ENCODE results near the gene PRKAB1.

The PRKAB1 gene

DNA sequence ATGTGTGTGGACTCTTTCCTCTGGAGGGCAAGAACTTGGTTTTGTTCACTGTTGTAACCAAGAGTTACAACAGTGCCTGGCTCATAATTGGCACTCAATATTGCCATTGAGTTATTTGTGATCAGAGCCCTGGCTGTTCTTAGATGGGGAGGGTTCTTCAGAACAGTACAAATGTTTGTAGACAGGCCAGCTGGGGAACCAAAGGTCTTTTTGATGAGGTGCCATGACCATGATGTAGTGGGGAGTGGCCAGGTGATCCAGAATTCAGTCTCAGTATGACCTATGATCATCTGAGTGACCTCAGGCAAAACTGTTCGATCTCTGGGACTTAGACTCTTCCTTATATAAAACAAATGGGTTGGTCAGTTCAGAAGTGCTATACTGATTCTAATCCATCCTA lies 3.3 kb upstream of the PRKAB1 start:
- DNase-seq = no peak

DNA sequence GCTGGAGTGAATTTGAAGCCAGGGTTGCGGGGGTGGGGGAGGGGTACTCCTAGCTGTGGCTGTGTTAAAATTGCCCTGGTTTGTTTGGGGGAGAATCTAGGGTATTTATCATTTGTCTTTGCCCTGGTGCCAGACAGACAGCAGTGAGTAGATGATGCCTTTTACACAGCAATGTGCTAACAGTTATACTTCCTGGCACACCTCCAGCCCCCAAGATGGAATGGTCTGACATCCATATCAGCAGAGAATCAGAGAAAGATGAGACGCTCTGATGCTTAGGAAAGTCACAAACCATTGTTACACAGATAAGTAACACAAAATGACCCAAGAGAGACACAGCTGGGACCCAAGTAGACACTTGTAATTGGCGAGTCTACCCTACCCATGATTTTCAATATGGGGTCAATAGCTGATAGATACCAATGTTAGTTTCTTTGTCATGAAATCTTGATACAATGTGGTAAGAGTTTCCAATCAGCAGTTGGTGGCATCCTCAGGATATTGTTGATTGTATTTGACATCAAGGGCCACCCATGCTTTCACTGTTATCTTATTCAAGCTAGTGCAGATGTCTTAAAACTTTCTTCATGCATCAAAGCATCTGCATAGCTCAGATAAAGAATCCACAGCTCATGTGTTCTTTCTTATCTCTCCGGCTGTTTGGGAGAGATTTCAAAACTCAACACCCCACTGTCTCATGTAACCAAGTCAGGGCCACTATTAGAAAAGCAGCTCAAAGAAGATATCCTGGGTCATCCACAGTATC lies 2.6 kb upstream of the PRKAB1 start:
- DNase-seq = no peak

DNA sequence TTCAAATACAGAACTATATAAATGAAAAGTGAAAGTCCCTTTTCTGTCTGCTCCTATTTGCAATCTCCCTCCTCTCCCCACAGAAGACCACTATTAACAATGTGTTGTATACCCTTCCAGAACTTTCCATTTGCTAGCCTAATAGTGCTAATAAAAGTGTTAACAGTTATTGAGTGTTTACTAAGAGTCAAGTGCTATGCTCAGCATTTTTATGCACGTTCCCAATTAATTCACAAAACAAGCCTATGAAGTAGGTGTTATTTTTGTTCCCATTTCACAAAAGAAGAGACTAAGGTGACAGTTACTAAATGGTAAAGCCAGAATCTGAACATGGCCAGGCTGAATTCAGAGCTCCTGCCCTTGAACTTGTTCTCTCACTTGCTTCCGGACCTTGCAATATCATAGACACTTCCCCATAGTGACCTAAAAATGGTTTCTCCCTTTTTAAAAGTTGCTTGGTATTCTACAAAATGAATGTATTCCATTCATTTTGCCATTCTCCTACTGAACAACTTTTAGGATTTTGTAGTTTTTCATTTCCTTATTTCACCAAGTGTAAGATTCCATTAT lies 1.6 kb upstream of the PRKAB1 start:
- DNase-seq = no peak

DNA sequence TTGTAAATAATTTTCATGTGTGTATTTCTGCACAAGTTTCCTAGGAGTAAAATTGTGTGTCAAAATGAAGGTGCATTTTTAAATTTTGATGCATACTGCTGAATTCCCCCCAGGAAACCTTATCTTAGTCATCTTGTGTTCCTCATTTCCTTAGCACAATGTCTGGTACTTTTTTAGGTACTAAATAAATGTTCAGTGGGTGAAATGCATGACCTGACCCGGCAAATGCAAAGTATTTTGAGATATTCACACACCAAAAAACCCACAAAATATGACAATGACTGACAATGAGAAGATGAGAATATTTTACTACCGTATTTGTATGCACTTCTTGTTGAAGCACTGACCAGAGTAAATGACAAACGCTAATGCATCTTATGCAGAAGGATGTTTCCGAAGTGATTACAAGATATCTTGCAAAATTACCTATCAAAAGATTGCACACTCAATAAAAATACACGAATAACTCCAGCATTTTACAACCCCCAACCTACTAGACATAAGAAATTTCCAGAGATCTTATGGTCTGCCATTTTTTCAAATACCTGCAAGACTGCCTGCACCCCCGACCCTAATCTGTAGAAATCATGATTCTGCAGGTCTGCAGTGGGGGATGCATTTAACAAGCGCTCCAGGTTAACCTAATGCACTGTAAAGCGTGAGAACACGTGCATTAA lies 895 bp upstream of the PRKAB1 start:
- no peak for DNase-seq

DNA sequence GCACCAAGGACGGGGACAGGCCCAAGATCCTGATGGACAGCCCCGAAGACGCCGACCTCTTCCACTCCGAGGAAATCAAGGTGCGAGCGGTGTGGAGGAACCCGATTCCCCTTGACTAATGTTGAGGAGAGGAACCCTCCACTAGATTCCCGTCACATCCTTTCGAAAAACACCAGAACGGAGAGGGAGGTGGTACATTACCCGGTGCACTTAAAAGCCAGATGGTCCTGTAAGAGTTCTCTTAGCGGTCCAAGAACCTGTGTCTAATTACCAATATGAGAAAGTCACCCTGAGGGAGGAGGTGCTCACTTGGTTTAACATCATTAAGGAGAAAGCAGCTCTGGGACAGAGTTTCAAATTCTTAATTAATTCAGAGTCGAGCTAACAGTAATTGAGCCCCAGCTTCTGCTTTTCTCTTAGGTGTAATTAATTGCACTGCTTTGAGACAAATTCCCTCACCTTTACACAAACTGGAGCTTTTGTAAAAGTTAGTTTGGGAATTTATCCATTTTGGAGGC lies 450 bp downstream of the PRKAB1 start:
- DNase-seq = no peak

DNA sequence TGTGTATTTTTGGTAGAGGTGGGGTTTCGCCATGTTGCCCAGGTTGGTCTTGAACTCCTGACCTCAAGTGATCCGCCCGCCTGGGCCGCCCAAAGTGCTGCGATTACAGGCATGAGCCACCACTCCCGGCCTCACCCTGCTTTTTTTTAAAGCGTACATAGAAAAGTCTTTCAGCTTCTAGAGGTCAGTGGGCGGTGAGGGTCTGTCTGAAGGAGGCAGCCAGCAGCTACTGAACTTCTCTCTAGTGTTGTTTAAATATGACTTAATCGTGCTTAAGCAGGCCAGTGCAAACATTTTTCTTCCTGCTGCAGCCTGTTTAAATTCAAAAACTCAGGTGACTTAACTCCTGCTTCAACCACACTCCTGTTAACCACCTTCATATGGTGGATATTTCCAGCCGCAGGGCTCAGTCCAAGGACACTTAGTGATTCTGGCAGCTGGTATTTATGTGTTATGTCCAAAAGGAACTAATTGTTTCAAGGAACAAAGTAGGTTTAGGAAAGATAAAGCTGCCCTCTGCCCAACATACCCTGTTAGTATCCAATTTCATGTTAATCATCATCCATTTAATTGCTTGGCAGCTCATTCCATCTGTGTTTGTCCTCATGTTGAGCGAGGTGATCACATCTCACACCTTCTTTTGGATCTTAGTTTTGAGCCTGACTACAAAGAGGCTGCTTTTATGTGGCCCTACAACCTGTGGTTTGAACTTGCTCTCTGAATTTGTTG lies 2.0 kb downstream of the PRKAB1 start:
- DNase-seq = no peak

DNA sequence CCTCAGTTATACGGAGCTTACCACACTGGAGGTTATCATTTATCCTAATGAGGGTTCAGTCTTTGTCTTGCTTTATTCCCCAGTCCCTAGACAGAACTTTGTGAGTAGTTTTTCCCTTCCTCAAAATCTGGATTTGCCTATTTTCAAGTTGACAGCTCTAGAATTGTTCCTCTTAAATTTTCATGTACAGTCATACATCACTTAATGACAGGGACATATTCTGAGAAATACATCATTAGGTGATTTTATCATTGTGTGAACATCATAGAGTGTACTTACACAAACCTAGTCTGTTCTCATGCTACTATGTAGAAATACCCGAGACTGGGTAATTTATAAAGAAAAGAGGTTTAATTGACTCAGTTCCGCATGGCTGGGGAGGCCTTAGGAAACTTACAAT lies 3.1 kb downstream of the PRKAB1 start:
- DNase-seq = no peak

DNA sequence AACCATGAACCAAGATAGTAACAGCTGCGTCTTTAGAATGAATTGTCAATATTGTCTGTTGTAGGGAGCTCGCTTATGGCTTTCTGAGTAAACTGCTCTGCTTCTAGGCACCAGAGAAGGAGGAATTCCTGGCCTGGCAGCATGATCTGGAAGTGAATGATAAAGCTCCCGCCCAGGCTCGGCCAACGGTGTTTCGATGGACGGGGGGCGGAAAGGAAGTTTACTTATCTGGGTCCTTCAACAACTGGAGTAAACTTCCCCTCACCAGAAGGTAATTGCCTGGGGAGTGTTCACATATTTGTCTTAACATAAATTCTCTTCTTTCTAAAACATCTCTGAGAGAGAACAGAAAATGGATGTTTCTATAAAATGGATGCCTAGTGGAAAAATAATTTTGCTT lies 4.3 kb downstream of the PRKAB1 start:
- no peak for DNase-seq

DNA sequence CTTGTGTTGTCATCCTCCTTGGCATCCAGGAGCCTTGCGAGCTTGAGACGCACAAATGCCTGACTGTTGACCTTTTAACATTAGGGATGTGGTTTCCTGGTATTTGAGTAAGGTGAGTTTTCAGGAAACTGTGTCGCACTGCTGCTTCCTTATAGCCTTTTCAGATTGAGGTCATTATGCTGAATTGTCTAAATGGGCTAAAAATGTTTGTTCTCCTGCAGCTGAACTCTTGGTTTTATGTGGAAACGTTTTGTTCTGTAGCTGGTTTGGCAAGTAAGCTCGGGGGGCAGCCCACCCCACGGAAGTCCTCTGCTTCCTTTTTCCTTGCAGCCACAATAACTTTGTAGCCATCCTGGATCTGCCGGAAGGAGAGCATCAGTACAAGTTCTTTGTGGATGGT lies 5.7 kb downstream of the PRKAB1 start:
- DNase-seq = no peak

DNA sequence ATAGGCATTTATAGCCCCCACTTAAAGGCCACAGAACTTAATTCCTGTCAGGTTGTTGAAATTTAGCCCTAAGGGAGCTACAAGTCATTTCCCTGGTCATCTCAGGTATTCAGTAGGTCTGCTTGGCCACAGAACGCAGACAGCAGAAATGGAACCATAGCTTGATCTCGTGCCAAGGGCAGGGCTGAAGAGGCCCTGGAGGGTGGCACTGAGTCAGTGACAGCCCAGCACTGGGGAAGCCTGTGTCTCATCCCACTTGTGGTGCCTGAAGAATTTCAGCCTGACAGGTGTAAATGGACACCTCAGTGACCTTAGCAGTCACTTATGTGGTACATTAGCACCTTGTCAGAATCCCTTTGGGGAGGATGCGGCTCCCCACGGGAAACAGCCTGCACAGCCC lies 6.6 kb downstream of the PRKAB1 start:
- no peak for DNase-seq

DNA sequence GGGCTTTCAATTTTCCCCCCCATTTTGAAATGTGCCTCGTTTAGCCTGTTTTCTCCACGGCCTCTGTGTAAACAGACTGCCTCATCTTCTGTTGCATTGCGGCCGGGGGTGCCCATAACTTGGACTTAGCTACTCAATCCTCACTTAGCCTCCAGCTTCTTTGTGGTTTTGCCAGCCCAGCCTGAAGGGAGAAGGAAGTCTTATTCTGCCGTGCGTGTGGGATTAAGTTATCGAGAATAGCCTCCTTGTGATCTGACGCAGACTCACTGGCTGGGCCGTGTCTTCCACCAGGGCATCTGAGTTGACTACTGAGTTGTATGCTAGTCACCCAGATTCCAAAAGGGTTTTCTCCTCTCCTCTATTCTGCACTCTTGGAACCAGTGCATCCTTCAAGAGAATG lies 8.1 kb downstream of the PRKAB1 start:
- no peak for DNase-seq

DNA sequence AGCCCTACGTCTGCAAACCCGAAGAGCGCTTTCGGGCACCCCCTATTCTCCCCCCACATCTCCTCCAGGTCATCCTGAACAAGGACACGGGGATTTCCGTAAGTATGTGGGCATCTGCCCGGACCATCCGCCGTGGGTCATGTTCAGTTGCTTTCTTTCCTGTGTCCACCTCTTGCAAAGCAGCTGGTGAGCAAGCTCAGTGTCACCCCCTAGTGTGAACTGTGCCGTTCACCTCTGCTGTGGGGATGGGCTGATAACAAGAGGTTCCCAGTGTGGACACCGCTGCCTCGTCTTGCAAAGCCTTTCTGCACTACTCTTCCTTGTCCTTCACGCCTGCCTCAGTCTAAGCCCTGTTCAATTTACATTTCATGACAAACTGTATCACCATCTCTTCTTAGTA lies 8.6 kb downstream of the PRKAB1 start:
- DNase-seq = no peak

DNA sequence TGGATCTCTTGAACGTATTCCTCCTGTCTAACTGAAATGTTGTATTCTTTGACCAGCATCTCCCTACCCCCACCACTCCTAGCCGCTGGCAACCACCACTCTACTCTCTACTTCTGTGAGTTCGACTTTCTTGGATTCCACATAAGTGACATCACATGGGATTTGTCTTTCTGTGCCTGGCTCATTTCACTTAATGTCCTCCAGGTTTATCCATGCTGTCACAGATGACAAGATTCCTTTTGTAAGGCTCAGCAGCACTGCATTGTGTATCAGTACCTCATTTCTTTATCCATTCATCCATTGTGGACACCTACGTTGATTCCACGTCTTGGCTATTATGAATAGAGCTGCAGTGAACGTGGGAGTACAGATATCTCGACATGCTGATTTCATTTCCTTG lies 10.5 kb downstream of the PRKAB1 start:
- DNase-seq = no peak

DNA sequence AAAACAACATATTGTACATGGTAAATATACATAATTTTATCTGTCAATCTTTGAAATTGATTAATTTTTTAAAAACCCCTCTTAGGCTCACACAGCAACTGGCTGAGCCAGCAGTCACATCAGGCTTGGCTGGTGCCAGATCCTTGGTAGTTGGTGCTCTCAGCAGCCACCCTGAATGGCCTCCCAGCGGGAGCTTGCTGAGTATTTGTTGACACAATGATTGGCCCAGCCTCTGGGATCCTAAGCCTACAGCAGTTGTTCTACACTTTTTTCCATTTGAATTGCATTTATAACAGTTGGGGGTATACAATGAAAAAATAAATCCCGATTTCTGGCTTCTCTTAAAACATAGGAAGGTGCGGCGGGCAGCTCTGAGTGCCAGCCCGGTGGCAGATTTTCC lies 11.1 kb downstream of the PRKAB1 start:
- DNase-seq = no peak

DNA sequence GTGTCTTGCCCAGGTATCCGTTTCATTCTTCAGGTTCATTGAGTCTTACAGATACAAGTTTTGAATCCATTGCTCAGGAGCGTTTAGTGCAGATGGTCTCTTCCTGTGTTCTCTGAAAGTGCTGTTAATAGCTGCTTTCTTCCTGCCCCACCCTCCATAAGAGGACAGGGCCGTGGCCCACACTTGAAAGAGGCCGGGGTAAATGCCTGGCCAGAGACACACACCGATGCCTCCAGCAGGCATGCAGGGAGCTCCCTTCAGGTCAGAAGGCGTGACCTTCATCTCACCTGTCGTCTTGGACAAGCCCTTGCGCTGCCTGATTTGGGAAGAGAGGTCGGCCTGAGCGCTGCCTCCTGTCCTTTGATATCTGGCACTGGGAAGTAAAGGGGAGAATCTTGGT lies 11.6 kb downstream of the PRKAB1 start:
- no peak for DNase-seq

DNA sequence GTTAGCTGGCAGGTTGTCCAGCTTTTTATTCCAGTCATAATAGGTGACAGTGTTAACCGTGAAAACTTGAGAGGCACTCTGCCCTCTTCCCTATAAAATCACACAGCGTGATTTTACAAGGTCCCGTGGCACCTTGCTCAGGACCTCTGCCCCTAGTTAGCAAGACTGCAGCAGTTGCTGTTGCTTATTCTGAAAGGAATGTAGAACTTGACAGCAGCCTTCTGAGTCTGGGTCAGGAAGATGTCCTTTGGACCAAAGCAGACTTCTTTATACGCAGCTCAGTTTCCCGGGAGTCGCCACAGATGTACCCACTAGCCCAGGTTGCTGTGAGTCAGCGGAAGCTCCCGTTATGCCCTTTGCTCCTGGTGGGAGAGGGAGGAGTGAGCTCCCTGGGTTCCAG lies 13.2 kb downstream of the PRKAB1 start:
- no peak for DNase-seq

DNA sequence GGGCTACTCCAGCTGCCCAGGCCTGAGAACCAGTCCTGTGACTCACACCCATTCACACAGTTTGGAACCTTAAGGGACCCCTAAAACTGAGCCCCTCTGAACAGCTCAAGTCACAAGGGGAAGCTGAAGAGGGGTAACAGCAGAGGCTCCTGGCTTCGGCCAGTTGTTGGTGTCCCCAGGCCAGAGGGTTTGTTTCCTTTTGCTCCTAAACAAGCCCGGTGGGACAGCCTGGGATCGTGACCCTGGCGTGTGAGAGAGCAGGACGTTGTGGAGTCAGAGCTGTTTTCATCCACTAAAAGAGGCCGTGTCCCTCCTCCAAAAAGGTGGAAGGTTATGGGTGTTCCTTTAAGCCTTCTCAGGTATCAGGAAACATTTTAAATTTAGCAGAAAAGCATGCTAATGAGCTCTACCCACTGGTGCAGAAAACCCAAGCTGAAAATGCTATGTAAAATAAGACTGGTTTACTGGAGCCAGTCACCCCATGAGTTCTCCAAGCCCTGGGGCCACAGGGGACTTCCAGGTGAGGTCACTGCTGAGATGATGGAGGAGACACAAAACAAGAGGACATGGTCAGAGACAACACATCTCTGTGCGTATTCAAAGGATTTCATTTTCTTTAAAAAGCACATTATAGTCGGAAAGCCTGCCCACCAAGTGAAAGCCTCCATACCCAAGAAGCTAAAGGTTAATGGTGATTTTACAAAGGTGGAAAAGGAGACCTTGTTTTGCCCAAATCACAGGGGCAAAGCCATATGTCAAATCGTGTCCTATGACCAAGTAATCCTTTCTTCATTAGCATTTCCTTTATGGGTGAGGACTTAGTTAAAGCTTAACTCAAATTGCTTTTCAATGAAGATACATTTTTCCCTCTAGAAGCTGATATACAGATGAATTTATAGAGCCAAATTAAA lies 14.1 kb downstream of the PRKAB1 start:
- no peak for DNase-seq

DNA sequence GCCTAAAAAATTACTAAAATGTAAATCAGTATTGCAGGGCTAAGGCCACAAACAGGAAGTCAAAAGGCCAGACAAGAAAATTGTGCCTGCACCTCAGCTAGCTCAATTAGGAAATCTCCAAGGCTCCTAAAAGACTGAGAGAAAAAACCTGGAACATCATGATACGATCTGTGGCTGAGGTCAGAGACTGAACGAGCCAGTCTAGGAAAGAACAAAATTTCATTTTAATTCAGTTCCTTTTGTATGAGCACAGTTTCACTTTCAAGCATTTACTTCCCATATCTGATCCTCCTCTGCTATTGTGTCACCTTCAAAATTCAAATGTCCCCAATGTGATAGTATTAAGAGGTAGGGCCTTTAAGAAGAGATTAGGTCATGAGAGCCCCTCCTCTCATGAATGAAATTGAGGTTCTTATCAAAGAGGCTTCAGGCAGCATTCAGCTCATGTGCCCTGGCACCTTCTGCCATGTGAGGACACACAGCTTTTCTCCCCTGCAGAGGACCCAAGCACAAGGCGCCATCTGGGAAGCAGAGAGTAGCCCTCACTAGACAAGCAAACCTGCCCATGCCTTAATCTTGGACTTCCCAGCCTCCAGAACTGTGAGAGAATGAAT lies 14.8 kb downstream of the PRKAB1 start:
- DNase-seq = no peak

DNA sequence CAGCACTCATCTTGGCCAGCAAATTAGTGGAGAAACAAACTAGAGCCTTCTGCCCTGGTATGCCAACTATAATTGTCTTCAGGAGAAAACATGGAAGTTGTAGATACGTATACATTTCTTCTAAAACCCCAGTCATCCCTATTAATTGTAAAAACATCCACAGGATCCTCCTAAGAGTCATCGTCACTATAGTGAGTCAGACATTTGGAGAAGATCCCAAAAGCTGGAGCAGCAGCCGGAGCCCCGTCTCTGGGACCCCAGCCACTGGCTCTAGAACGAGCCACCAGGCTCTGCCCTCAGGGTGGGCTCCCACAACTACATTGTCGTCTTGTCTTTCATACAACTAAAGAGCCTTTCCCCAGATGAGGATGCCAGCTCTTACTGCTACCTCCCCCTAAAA lies 15.5 kb downstream of the PRKAB1 start:
- DNase-seq = no peak

DNA sequence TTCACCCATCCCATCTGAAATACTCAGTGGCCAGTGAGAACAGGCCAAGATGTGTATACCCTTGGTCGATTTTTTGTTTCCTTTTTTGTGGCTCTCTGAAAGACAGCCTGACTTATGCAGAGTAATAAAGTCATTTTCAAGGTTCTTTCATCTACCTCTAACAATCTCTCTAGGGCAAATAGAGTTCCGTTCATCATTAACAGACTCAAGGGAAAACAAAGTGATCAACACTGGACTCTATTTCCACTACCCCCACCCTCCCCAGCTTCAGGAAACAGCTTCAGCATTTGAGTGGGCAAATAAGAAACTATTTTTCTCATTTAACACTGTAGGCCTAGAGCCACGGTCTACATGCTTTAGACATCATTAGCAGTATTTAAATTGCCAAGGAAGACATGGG lies 15.9 kb downstream of the PRKAB1 start:
- DNase-seq = no peak

DNA sequence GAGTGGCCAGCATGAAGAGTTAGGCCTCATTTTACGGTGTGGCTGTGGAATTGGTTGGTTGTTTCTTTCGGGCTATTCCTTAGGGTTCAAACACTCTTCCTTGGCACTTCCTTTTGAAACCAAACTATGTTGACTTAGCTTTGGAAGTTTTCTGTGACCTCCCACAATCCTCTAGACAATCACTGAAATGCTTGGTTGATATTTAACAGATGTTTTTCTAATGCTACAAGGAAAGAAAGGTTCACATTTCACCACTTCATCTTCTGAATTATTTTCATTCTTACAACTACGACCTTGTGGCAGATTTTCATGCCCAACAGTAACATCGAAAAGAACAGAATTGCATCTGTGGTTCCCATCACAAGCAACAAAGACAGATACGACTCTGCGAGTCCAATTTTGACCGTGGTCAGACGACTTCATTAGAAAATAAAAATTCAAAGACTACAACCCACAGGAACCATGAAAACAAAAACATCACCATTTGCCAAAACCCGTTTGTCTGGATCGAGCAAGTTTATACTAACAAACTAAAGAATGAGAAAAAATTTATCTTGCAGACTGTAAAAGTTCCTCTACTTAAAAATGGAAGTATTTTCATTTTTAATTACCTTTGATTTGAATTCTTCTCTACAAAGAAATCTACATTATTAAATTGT lies 16.9 kb downstream of the PRKAB1 start:
- no peak for DNase-seq

Data from activated CD4-positive, alpha-beta T cell treated with anti-CD3 and anti-CD28 coated beads, Interleukin-2, amount 50 U/mL, for 4 hours (primary cell).